Sciatic nerve (tissue), 2 donors: ENCODE results near the gene ITSN1. TPM values are rescaled to one million over a fixed set of nuclear protein-coding genes. Genes with fewer than 3 reads are reported as not detected.
"Not testable (repeated sequence)": the region's sequence is repeated elsewhere in the genome, so short reads cannot be mapped to it uniquely, and the experiment has no call there.

Experiments
- ATAC-seq: fragments of 200-7000 bp; cut with Tn5 transposase; one replicate; pipeline ENCODE4 v1.9.1; 2020; ENCODE audit warnings: mild to moderate bottlenecking, moderate library complexity
- DNase-seq: peaks from one replicate; pipeline ENCODE4 v3.0.0-alpha.2; 2020; ENCODE audit warnings: low spot score
- intact Hi-C: fragments of 100-400 bp; cut with DNase I; formaldehyde crosslinking; loops from one replicate; pipeline ENCODE4 v1.14.2; 2022
- total RNA-seq: library from RNA; stranded (reverse); fragmentation: NEBNext Ultra II Directional; extraction: Animal tissue kit (Norgen Biotek cat#: 25700); gene quantifications from one replicate; pipeline ENCODE4 v1.2.1, GENCODE V29; 2021
- donor health status: DM: no; HTN: no; CAD: no.
- donor health status: DM: no; HTN: no; CAD: no.

Gene ITSN1
- 88.8 TPM for total RNA-seq

DNA sequence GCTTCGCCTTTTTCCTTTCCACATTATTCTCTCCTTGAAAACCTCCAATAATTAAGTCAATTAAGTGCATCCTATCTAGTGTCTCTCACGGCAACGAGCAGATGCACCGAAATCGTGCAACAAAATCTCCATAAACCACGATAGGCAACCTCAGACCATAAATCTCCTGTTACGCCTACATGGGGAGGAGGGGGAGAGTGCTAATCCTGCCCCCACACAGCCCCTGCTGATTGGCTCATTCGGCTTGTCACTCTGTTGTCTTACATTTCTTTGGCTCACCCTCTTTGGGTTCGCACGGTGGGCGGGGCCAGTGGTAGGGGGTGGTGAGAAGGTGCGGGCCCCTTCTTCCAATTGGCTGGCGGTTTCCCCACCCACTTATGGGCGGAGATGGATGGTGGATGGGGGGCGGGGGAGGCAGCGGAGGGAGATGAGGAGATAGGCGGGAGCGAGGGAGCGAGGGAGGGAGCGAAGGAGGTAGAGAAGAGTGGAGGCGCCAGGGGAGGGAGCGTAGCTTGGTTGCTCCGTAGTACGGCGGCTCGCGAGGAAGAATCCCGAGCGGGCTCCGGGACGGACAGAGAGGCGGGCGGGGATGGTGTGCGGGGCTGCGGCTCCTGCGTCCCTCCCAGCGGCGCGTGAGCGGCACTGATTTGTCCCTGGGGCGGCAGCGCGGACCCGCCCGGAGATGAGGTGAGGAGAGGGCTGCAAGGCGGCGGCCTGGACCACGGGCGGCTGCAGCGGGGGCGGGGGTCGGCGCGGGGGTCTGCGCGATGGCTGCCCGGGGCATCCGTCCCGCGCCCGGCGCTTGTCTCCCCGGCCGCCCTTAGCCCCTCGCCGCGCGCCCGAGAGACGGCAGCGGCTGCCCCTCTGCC lies at the start of gene ITSN1:
Gene ITSN1, plus strand, starts transcription at position 475 of the 869 bp plus-strand sequence. CDS start 76,328 bp downstream, outside the sequence.
- ATAC-seq (peak; percentile 96), DNase-seq (peak; percentile 100)
- intact Hi-C loops = no loop called here

DNA sequence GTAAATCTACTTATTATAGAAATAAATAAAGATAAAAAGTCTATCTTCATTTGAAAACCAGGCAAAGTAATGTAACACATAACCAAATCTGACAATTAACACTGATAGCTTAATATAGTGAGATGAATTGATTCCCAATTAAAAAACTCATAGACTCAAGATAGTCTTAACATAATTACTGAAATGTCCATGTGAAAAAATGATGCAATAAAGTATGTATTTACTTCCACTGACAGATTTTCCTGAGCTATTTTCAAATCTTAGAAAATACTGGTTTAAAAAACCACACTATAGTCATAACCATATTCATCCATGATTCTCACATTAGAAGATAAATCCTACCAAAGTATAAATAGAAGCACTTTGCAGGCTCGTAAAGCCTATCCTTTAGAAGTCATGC lies 44.2 kb upstream of the ITSN1 start:
- DNase-seq (no peak), ATAC-seq (no peak)
- intact Hi-C loops = no loop called here

DNA sequence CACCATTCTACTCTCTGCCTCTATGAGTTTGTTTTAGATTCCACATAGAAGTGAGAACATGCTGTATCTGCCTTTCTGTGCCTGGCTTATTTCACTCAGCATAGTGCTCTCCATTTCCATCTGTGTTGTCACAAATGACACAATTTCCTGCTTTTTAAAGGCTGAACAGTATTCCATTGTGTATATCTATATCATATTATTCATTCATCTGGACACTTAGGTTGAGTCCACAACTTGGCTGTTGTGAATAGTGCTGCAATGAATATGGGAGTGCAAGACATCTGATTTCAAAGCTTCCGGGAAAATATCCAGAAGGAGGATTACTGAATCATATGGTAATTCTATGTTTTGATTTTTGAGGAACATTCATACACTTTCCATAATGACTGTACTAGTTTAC lies 33.7 kb upstream of the ITSN1 start:
- DNase-seq = no peak
- no peak for ATAC-seq
- intact Hi-C loops = no loop called here

DNA sequence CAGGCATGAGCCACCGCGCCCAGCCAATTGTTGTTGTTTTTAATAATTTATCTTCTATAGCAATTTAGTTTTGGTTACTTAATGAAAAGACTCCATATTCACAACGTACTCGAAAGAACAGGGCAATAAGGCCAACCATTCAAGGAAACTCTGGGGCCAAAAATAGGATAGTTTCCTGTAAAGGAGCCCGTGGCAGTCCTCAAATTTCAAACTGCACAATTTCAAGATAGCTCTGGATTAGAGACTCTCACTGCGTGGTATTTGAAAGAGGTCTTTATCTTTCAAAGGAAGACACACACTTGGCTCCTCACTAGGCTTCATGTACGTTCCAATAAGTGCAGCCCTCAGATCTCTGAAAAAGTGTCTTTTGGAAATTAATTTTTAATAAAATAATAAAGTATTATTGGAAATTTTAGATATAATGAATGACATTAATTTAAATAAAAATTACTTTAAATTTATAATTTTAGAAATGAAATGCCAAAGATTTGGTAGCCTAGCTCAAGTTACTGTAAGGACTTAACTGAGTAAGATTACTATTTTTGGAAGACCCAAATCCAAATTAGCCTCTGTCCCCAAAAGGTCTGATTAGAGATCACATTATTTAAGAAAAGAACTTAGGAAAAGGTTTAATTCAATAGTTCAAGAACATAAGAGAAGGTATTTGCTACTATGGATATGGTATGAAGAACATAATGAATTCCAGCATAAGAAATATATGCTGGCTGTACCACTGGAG lies 31.1 kb upstream of the ITSN1 start:
- DNase-seq = no peak
- intact Hi-C loops = no loop called here
- no peak for ATAC-seq

DNA sequence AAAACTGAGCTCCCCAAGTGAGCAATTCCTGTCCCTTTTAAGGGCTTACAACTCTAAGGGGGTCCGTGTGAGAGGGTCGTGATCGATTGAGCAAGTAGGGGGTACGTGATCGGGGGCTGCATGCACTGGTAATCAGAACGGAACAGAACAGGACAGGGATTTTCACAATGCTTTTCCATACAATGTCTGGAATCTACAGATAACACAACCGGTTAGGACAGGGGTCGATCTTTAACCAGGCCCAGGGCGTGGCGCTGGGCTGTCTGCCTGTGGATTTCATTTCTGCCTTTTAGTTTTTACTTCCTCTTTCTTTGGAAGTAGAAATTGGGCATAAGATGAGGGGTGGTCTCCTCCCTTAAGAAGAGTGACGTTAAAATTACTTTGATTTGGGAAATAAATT lies 24.7 kb upstream of the ITSN1 start:
- intact Hi-C loops, DNase-seq, ATAC-seq: not testable (repeated sequence)

DNA sequence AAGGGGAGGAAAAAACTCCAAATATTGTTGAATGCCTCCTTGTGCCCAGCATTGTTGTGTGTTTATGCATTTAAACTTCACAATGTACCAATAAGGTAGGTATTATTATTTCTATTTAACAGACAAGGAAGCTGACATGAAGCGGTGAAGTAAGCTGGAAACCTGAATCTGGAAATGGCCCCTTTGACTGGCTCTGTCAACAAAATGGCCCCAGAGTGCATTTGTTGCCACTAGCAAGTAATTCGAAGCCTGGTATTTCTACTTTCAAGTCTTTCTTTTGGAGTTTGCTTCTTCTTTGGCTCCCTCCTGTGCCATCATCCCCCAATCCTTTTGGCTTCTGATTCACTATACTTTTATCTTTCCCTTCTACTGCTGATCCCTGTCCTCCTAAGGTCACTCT lies 23.9 kb upstream of the ITSN1 start:
- intact Hi-C loops = no loop called here
- no peak for ATAC-seq
- DNase-seq = no peak

DNA sequence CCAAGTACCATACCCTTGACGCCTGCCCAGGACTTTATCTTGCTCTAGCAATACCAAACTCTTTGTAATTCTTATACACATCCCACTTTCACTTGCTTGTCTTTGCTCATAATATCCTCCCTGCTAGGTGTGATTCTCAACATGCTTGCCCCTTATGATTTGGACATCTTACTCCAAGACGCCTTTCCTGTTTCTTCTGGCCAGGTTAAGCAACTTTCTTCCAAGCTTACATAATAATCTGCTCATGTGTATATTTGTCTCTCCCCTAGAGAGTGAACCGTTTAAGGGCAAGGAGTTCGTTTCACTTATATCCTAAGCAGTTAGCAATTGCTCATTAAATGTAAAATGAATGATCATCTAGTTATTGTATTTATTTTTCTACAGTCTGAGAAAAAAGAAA lies 22.6 kb upstream of the ITSN1 start:
- intact Hi-C loops = no loop called here
- ATAC-seq = no peak
- DNase-seq = no peak

DNA sequence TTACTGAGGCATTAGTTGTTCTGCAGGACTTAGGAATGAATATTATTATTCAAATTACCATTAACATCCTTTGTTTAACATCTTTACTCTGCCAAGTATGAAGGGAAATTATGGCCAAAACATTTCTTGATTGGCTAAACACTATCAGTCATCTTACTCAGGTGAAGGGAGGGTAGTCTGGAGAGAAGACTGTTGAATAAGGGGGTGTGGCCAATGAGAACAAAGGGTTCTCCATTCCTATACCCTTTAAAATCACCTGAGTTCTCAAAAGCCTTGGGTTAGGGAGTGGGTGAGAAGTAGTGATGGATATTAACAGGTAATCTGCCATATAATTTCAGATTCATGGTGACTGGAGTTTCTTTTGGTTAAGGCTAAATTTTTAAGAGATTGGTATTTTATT lies 20.0 kb upstream of the ITSN1 start:
- intact Hi-C loops = no loop called here
- ATAC-seq (no peak), DNase-seq (no peak)

DNA sequence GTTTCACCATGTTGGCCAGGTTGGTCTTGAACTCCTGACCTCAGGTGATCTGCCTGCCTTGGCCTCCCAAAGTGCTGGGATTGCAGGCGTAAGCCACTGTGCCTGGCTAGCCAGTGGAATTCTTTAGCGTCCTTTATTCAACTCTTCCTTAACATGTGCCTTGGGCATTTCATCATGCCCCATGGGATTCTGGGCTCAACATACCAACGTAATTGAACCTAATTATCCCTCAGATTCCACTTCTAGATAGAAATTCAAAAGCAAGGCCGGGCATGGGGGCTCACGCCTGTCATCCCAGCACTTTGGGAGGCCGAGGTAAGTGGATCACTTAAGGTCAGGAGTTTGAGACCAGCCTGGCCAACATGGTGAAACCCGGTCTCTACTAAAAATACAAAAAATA lies 16.1 kb upstream of the ITSN1 start:
- intact Hi-C loops, ATAC-seq, DNase-seq: not testable (repeated sequence)

DNA sequence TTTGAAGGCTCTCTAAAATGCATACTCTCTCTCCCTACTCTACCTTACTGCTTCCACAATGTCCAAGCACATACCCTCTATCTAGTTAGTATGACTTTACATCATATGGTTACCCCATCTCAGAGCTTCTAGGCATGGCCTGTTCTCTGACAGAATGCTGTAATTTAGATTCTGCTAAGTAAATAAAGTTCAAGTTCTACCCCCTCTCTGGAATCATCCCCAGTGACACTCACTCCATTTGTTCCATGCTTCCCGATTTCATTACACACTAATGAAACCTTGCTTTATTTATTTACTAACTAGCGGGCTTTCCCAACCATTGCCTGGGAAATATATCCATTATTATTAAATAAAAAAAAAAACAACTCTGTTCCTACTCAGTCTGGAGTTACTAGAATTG lies 8.0 kb upstream of the ITSN1 start:
- ATAC-seq (no peak), DNase-seq (no peak)
- intact Hi-C loops = no loop called here

DNA sequence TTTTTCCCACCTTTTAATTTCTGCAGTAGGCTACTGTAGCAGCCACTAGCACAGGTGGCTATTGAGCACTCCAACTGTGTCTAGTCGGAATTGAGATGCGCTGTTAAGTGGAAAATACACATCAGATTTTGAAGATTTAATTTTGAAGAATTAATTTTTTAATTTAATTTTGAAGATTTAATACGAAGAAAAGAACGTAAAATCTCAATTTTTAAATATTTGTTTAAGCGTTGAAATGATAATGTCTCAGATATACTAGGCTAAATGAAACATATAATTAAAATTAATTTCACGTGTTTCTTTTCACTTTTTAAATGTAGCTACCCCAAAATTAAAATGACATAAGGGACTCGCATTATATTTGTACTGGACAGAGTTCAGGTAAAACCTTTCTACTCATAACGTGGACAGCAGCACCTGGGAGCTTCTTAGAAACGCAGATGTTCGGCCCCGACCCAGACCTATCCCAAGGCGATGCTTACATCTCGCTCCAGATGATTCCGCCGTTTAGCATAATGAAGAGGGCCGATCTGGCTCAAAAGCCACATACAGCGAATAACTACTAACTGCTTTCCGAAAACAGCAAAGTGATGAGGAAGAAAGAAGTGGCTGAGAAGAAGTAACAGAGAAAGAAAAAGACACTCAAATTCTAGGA lies 1.5 kb upstream of the ITSN1 start:
- DNase-seq (no peak), ATAC-seq (no peak)
- intact Hi-C loops = no loop called here

DNA sequence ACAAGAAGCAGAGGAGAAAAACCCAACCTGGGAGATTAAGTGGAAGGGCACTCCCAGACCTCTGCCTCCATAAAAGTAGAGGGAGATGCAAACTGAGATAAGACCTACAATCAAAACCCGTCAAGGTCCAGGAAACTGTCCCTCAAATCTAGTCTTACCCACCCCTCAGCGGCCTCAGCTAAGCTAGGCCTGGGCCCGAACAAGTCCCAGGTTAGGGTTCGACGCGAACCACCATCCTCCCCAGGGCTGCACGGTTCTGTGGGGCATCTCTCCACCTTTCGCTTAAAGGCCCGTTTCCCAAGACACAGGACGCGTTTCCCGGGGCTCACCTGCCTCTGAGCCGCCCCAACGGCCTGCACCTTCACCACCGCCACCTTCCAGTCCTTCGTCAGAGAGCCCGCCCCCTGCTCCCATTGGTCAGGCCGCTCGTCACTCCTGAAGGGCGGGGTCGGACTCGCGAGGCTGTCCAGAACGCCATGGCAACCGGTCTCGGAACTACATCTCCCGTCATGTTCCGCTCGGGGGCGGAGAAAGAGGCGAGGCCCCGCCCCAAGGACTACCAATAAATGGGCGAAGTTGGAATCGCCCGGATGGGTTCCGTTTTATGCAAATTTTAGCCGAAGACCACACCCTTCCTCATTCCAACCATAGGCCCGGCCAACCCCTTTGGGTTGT lies 812 bp upstream of the ITSN1 start, which contains the start of gene CRYZL1:
Gene CRYZL1, minus strand, starts transcription at position 390 of the 675 bp plus-strand sequence. CDS start 10,190 bp downstream, outside the sequence.
- ATAC-seq (peak; percentile 95), DNase-seq (peak; percentile 100)
- intact Hi-C loops = no loop called here

DNA sequence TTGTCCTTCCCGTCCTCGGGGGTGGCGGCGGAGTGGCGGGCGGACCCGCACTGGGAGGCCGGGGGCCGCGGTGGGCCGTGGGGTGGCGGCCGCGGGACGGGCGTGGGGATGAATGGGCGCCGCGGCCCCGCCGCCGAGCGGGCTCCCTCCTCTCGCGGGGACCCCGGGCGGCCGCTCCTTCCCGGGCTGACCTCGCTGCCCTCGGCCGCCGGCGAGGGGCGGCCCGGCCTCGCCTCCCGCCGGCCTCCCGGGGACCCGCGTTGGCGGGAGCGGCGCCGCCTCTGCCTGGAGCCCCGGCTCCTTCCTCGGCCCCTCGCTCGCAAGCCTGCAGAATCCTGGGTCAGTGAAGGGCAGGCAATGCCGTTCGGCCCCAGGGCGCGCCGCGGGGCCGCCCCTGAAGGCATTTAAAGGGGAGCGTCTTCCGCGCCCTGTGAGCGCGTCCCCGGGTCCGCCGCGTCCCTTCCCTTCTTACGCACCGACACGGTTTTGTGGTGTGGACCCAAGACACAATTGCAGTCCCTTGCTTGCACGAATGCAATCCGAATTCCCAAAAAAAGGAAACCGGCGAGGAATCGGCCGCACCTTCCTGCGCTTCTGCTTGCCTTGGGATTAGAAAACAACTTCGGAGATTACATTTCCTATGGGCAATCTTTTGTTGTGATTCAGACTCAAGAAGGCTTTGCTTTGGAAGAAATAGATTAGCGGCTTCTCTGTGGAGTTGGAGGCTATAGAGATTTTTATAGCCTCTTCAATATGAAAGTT lies 776 bp downstream of the ITSN1 start:
- intact Hi-C loops = no loop called here
- DNase-seq = peak; percentile 67
- no peak for ATAC-seq

DNA sequence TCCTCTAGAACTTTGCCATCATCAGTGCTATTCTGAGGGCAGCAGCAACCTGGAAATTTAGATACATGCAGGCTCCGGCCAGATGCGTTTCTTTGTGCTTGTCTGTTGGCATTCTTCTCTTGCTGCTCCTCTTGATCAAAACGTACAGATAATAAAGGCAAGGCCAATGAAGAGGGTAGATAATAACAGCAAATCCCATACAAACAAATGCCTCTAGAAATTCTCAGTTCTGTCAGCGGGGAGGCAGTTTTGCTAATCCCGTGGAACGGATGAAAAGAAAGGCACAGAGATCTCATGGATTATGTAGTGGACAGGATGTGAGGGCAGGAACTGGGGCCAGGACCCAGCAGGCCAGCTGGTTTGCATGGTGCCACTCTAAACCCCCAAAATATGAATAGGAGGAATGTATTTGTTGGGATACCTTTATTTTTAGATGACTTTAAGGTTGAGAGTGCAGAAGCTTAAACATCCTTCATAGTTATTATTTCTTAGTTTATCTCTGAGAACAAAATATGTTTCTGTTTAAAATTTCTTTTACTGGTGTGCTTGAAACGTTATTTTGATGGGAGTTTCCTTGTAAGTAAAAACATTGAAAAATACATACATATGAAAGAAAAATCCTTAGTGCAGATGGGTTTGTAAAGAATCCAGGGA lies 1.5 kb downstream of the ITSN1 start:
- DNase-seq = no peak
- ATAC-seq = no peak
- intact Hi-C loops = no loop called here

DNA sequence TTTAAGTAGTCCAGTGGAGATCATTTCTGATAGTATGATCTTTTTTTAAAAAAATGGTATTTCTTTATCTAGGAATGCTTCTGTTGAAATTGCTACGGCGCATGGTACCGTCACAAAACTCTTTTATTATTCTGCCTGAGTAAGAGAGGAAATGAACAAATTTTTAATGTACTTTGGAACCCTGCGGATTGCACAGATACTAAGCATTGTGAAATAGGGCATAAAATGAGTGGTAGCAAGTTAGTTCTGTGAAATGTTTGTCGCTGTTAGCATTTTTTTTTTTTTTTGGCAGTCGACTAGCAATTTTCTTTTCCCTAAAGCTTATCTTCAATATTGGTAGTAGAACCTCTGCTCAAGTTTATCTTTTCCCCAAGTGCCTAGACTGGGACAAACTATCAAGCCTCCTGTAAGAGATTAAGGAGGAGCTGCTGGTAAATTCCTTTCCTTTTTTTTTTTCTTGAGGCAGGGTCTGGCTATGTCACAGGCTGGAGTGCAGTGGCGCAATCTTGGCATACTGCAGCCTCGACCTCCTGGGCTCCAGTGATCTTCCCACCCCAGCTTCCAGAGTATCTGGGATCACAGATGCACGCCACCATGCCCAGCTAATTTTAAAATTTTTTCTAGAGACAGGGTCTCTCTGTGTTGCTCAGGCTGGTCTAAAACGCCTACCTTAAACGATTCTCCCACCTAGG lies 2.2 kb downstream of the ITSN1 start:
- intact Hi-C loops = no loop called here
- no peak for ATAC-seq
- no peak for DNase-seq

DNA sequence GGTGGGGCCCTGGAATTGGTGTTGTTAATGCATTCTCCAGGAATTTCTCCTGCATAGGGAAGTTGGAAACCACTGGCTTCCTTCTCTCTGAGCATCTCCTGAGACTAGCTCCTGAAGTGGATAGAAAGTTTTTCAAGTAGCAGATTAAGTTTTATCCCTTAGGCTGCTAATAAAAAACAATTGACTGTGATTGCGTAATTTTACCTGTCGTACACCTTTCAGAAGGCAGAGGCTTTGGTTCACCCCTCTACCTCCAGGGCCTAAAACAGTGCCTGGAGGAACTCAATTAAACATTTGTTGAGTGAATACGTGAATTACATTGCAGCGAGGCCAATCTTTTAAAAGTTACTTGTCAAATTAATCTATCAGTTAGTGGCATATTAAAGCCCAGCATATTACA lies 3.4 kb downstream of the ITSN1 start:
- intact Hi-C loops = no loop called here
- no peak for ATAC-seq
- no peak for DNase-seq

DNA sequence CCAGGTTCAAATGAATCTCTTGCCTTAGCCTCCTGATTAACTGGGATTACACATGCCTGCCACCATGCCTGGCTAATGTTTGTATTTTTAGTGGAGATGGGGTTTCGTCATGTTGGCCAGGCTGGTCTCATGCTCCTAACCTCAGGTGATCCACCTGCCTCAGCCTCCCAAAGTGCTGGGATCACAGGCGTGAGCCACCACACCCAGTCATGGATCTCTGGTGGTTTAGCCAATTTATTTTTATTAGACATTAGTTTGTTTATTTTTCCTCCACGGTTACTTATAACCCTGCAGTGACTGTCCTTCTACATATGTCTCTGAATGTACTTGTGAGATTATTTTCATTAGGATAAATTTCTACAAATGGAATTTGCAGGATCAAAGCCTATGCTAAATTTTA lies 5.3 kb downstream of the ITSN1 start:
- intact Hi-C loops = no loop called here
- DNase-seq (no peak), ATAC-seq (no peak)
